HG02571 (cell line): ENCODE data around the gene ULBP2.

Source experiments
- ATAC-seq: cut with Tn5 transposase; IDR thresholded peaks from one replicate; pipeline ENCODE4 v1.9.1; 2021; ENCODE audit warnings: mild to moderate bottlenecking, moderate library complexity; ENCODE audit not compliant: unreplicated experiment

Gene ULBP2, protein sequence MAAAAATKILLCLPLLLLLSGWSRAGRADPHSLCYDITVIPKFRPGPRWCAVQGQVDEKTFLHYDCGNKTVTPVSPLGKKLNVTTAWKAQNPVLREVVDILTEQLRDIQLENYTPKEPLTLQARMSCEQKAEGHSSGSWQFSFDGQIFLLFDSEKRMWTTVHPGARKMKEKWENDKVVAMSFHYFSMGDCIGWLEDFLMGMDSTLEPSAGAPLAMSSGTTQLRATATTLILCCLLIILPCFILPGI

DNA sequence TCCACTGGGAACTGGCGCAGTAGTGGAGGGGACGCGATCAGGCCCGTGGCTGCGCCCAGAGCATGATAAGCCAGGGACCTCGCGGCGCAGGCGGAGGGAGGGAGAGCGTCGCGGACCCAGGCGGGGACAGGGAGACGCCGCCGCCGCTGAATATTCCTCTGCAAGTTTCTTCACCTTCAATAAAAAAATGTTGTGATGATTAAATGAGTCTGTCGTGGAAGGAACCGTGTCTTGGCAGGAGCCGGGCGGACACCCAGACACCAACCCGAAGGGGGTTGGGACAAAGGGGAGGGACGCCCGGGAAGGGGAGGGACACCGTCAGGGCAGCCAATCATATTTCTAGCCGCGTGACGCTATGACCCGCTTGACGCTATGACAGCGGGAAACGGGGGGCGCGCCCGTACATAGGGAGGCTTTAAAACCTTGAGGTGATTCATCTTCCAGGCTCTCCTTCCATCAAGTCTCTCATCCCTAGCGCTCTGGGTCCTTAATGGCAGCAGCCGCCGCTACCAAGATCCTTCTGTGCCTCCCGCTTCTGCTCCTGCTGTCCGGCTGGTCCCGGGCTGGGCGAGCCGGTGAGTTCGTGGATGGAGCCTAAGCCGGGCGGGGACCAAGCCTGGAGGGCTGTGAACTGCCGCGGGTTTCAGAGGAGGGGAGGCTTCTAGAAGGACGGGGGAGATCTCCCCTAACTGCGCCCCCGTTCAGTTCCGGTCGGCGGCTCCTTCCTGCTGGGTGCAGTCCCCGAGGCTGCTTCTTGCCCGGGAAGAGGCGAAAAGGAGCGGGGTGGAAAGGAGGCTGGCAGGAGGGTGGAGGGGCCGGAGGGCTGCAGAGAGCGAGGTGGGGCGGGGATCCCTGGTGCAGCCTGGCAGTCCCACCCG is at the start of gene ULBP2:
Gene ULBP2, plus strand, starts transcription at position 432 of the 878 bp plus-strand sequence. Its CDS starts 59 bp downstream, at position 491.
- no peak for ATAC-seq

DNA sequence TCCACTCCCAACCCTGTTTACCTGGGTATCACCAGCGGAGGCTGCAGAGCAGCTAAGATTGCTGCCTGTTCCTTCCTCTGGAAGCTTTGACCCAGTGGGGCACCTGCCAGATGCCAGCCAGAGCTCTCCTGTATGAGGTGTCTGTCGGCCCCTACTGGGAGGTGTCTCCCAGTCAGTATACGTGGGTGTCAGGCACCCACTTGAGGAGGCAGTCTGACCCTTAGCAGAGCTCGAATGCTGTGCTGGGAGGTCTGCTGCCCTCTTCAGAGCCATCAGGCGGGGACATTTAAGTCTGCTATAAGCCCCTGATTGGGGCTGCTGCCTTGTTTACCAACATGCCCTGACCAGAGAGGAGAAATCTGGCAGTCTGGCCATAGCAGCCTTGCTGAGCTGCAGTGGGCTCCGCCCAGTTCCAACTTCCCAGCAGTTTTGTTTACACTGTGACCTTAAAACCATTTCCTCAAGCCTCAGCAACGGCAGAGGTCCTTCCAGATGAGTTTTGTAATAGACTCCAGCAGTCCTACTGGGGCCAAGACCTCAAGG is 46.7 kb upstream of the ULBP2 start:
- no peak for ATAC-seq

DNA sequence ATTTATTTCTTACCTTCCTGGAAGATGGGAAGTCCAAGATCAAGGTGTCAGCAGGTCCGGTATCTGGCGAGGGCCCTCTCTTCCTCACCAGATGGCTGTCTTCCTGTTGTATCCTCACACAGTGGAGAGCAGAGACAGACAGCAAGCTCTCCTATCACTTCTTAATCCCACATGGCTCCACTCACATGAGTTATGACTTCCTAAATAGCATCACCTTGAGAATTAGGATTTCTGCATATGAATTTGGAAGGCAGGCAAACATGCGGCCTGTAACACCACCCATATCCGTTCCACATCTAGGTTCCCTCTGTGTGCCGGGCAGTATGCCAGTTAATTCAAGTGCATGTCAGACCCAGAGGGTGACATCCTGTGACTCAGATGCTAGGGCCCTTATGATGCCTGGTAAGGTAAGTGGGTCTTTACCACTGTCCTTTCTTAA is 46.0 kb upstream of the ULBP2 start:
- ATAC-seq = no peak

DNA sequence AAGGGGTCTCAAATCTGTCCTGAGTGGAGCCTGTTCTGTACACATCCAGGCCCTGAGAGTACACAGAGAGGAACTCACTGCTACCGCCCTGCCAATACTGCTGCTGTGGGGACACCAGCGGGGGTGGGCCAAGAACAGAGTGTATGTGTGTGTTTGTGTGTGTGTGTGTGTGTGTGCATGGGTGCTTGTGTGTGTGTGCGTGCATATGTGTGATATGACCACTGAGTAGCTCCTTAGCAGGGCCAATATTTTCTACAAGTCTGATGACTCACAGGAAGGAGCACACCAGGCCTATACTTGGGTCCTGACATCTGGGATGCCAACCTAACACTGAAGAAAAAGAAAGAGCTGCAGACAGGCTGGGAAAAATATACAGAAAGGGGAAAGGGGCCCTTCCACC is 45.3 kb upstream of the ULBP2 start:
- no peak for ATAC-seq

DNA sequence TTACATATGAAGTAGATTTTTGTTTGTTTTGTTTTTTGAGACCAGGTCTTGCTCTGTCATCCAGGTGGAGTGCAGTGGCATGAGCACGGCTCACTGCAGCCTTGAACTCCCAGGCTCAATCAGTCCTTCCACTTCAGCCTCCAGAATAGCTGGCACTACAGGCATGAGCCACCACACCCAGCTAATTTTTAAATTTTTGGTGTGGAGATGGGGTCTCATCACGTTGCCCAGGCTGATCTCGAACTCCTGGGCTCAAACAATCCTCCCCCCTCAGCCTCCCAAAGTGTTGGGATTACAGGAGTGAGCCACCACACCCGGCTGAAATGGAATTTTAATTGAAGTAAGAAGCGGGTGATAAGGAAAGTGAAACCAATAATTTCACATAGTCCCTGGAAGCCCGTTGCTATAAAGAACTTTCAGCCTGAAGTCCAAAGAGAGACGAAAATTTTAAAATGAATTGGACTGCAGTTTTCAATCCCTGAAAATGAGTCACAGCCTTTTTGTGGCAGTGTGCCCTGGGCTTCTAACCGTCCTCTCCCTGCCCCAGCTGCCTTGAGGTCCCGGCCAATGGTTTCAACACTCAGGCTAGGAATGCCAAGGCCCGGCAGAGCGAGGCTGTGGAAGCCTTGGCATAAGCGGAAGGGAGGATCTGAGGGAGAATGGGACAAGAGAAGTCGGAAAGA is 44.7 kb upstream of the ULBP2 start:
- no peak for ATAC-seq

DNA sequence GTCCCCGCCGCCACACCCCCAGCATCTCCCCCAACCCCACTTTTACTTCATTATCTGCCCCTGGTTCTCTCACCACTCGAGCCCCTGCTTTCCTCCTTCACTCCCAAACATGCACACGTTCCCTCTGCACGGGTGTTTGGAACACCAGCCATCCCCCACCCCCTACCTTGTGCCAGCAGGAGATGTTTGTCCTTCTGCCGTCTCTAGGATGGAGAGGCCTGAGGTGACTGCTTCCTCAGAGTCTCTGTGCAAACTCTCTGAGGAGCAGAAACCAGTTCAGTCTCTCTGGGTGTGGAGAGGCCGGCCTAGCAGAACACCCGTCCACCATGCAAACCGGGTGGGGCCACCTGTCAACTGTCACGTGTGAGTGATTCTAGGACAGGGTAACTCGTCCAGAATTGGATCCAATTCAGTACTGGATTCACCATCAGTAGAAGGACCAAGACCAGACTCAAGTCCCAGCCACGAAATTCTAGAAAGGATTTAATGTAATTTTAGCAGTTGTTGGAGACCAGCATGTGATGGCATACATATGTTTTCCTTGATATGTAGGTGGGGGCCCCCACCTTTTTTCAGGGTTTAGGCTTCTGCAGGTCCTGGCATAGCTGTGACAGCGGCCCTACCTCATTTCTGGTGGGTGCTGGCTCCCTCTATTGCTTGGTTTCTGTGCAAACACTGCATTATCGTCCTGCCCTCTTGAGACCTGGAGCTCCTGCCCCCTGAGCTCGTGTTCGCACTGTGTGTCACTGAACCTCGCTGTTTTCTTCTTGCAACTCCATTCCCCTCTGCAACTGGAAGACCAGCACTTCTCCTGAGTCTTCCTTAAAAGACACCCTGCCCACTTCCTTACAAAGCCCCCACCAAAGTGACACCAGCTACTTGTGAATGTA is 43.7 kb upstream of the ULBP2 start, which contains the start of gene RAET1E:
Gene RAET1E, minus strand, starts transcription at position 259 of the 890 bp plus-strand sequence. CDS start 7,212 bp downstream, outside the sequence.
- no peak for ATAC-seq

DNA sequence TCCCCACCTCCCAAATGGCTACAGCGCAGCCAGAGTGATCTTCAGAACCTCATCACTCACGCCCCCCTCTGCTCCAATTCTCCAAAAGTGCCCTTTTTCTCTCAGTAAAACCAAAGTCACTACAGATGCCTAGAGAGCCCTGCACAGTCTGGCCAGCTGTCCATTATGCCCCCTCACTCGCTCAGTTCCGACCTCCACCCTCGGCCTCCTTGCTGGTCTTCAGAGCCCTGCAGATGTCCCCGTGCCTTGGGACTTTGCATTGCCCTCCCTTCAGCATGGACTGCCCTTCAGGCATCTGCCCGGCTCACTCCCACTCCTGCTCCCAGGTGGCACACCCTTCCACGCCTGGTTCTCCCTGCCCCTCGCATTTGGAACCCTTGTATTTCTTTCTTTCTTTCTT is 42.8 kb upstream of the ULBP2 start:
- ATAC-seq = no peak

DNA sequence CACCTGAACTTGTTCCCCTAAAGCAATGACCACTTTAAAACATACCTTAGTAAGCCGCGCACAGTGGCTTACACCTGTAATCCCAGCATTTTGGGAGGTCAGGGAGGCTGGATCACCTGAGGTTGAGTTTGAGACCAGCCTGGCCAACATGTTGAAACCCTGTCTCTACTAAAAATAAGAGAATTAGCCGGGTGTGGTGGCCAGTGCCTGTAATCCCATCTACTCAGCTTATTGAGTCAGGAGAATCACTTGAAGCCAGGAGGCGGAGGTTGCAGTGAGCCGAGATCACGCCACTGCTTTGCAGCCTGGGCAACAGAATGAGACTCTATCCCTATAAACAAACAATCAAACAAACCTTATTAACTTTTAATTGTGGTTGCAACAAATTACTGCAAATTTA is 42.3 kb upstream of the ULBP2 start:
- no peak for ATAC-seq

DNA sequence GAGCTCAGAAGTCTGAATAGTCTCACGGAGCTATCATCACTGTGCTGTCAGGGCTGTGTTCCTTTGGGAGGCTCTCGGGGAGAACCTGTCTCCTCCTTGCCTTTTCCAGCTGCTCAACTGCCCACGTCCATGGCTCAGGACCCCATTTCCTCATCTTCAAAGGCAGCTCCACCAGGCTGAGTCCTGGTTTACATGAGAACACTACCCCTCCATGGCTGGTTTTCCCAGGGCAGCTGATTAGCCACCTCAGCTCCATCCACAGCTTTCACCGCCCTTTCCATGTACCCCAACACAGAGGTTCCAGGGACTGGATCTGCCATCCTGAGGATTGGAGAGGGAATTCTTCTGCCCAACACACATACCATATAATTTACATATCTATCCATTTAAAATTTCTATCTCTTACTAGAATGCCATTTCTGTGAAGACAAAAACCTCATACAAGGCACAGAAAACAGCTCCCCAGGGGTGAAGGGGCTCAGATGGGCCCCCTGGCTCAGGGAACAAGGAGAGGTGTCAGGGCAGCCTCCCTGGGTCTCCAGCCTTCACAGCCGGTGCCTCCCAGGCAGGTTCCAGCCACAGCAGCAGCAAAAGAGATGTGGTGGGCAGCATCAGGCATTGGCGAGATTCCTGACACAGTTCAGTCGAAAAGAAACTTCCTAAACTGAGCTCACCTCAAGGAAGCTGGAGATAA is 41.7 kb upstream of the ULBP2 start:
- ATAC-seq = no peak

DNA sequence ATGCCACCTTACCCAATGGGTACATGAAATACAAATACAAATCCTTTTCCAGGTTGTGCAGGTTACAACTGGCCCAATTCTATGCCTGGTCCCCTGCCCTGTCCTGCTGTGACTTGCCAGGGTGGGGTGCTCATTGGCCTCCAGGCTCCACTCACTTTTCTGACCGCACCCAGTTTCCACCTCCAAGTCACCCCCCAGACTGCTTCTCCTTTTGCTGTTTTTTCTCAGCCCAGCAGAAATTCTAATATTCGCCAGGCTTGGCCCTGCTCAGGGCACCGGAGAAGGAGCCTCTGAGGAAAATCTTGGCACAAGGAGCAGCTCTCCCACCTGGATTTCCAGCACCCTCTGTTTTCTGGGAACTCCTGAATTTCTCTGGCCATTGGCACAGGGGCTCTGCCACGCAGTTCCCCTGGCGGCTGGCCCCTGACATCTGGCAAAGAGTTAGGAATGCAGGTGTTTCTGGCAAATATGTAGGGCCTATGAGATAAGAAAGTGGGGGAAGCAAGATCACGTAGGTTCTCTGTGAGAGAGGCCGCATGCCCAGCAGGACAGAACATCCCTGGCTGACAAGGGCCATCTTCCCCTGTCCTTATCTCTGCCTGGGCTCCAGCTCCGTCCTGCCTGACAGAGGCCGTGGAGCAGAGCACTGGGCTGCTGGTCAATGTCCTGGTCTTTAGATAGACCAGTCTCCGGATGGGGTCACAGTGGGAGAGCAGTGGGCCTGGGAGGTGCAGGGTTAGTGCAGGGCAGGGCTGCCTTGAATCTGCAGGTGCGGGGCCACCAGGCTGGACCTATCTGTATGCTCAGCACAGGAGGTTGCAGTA is 41.0 kb upstream of the ULBP2 start:
- ATAC-seq = no peak

DNA sequence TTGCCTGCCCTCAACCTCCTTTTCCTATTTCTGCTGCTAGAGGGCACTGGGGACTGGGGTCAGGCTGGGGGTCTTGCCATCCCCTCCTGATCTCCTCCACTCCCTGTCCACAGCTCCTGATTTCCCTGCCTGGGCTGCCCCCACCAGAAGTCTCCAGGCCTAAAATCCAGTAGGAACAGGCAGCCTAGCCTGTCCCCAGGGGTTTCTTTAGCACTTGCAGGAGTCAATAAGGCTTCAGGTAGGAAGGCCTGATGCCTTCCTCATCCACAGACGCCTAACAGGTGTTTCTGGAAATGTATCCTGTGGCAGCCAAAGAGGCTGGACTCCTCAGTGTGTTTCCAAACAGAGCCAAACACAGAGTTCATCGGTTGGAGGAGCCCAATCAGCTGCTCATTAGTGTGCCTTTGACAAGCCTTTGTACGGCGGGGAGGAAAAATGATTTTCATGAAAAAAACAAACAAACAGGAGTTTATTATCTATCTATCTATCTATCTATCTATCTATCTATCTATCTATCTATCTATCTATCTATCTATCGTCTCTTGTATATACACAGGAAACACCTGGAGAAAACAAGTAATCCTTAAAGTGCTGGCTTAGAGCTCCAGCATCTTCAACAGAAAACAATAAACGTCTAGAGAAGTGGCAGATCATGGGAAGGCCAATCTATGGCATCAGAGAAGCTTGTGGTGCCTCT is 40.2 kb upstream of the ULBP2 start:
- ATAC-seq = no peak

DNA sequence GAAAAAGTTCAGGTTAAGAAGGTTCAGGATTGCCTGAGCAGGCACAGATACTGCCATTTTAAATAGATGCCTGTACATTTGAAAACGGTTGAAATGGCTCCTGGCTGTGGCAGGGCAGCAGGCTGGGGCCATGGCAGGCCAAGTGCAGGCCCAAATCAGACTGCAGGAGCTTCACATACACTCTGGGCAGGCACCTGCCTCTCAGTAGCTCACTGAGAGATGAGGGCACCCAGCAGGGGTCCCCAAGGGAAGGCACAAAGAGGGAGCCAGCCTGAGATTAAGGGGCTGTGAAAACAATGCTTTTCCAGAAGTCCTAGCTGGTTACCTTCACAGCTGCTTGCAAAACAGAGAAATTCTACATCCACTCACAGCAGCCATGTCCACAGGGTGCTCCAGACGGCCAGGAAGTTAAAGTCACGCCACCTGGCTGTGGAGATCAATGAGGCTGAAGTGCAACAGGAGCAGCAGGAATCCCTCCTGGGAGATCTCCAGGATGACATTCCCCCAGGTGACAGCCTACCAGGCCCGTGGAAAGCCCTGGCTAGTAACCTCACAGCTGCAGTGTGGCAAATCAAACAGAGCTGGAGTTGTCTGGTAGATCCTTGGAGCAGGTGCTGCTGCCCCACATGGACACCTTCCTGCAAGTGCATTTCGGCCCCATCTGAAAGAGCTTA is 37.7 kb upstream of the ULBP2 start:
- no peak for ATAC-seq

DNA sequence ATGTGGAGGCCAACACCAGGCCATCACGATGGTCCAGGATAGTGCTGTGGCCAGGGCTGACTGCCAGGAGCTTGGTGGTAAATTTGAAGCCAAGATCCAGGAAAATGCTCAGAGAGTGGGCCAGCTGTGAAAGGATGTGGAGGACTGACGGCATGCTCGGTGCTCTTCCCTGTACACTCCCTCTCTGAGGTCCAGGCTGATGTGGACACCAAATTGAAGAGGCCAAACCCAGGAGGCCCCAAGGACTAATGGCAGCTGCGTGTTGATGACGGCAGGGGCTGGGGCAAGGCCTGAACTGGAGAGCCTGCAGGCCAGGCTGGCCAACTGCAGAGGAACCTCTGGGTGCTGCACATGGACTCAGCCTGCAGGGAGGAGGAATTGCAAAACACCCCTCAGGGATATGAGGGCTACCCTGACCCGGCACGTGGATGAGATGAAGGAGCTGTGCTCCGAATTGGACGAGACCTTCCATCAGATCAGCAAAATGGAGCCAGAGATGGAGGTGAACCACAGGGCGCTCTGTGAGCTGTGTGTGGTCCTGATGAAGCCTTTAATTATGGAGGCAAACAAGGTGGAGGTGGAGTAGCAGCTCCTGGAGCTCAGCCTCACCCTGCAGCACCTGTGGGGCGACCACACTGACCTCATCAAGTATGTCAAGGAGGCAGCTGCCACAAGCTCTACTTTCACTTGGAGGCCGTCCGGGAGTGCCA is 37.0 kb upstream of the ULBP2 start:
- ATAC-seq = no peak

DNA sequence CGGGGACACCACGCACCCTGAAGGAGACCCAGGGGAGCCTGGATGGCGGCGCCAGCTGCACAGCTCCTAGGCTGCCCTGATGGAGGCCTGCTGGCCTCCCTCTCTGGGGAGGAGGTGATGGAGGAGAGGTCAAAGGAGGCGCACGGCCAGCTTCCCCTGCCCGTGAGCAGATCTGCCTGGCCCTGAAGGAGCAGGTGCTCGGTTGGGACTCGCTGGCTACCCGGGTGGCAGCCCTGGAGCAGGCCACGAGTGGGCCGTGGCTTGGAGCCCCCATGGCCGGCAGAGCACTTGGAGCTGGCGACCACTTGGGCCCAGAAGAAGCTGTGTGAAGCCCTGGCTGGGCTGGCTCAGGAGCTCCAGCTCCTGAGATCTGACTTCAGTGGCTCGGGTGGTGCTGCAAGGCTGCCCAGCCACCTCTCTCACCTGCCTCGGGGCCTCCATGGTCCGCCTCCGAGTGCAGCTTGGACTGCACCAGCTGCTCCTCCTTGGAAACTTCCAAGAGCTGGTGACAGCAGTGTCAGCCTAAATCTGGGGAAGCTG is 36.4 kb upstream of the ULBP2 start:
- ATAC-seq = no peak

DNA sequence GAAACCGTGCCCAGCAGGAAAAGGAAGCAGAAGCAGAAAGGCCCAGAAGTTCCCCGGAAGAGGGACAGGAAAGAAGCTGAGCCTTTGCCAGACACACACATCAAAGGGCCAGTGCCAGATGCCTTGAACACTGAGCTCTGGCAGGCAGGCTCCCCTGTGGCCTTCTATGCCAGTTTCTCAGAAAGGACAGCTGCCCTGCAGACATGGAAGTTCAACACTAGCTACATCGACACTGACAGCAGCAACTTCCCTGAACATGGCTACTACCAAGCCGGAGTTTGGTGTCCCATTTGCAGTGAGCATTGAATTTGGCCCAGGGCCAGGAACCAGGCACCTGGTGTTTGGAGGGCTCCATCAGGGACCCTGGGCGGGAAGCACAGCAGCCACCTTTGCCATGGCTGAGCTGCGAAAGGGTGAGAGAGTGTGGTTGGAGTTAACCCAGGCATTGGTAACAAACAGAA is 35.9 kb upstream of the ULBP2 start:
- ATAC-seq = no peak

DNA sequence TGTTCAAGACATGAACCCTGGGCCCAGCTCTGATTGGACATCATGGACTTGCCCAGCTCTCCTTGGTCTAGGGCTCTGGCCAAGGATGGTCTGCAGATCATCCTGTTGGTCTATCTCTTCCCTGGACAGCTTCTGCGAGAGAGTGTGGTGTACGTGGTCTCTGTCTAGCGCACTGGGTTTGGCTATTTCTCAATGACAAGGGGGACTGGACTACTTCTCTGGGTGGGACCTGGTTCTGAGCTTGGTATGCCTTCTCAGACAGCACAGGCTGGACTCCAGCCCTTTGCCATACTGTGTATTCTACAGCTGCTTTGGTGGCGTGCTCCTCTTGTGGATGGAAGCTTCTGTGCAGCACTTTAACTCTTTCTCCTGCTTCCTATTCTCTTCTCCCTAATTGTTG is 35.4 kb upstream of the ULBP2 start:
- no peak for ATAC-seq

DNA sequence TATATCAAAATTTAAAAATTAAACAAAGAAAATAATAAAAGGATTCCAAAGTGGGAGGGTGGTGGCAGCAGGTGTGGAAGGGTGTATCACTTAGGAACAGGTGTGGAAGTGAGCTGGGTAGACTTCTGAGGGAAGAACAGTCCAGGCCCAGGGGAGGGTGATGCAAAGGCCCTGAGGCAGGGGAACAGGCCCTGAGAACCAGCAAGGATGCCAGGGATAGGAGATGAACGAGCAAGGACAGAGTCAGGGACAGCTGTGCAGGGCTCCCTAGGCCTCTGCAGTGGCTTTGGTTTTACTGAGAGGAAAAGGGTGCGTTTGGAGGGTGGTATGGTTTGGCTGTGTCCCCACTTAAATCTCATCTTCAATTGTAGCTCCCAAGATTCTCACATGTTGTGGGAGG is 34.5 kb upstream of the ULBP2 start:
- no peak for ATAC-seq
